Endothelial cell (in vitro differentiated cells): ENCODE data around the gene CEP20. TPM values are rescaled to one million over a fixed set of nuclear protein-coding genes. Genes with fewer than 3 reads are reported as not detected.

Experiments used
- DNase-seq: peaks from one replicate; pipeline ENCODE4 v3.0.0; 2021; ENCODE audit warnings: low spot score
- H3K27ac Mint-ChIP-seq: one replicate; pipeline ENCODE4 v1.8.0; 2021; ENCODE audit warnings: mixed read lengths, inconsistent platforms; ENCODE audit not compliant: unreplicated experiment
- H3K27me3 Mint-ChIP-seq: one replicate; pipeline ENCODE4 v1.8.0; 2021; ENCODE audit warnings: mild to moderate bottlenecking, moderate library complexity, mixed read lengths, inconsistent platforms; ENCODE audit not compliant: unreplicated experiment
- H3K36me3 Mint-ChIP-seq: one replicate; pipeline ENCODE4 v1.8.0; 2021; ENCODE audit warnings: mild to moderate bottlenecking, low read depth, mixed read lengths, inconsistent platforms; ENCODE audit not compliant: unreplicated experiment
- H3K4me1 Mint-ChIP-seq: one replicate; pipeline ENCODE4 v1.8.0; 2021; ENCODE audit warnings: mild to moderate bottlenecking, mixed read lengths, inconsistent platforms; ENCODE audit not compliant: unreplicated experiment
- H3K4me3 Mint-ChIP-seq: one replicate; pipeline ENCODE4 v1.8.0; 2021; ENCODE audit warnings: mild to moderate bottlenecking, mixed read lengths, inconsistent platforms; ENCODE audit not compliant: unreplicated experiment
- H3K9me3 Mint-ChIP-seq: one replicate; pipeline ENCODE4 v1.8.0; 2021; ENCODE audit warnings: mixed read lengths, inconsistent platforms; ENCODE audit not compliant: unreplicated experiment
- CTCF ChIP-seq: fragments of 200-600 bp; sonication (generic); IDR thresholded peaks from one replicate; pipeline ENCODE4 v1.5.0; 2021; ENCODE audit warnings: antibody characterized with exemption; ENCODE audit not compliant: unreplicated experiment
- total RNA-seq: library from RNA; stranded (reverse); fragmentation: NEBNext Ultra II Directional; extraction: Animal tissue kit (Norgen Biotek cat#: 25700); gene quantifications from one replicate; pipeline ENCODE4 v1.2.1, GENCODE V29; 2021; ENCODE audit not compliant: unreplicated experiment

CEP20 gene
- total RNA-seq, 1 donor from 2014 or later = 16.1 TPM

GRCh38 chr16:15873301-15873700 lies 15.1 kb downstream of the CEP20 start:
- H3K4me3 Mint-ChIP-seq = no peak overlapping the region
- H3K27ac Mint-ChIP-seq = no peak overlapping the region
- no peaks in the 10 kb centered on the region for H3K9me3 Mint-ChIP-seq
- H3K27me3 Mint-ChIP-seq = no peaks in the 10 kb centered on the region
- H3K36me3 Mint-ChIP-seq = peaks cover 7% of the 10 kb centered on the region
- TF ChIP-seq CTCF = no peak
- H3K4me1 Mint-ChIP-seq = no peaks in the 10 kb centered on the region
- no peak for DNase-seq

GRCh38 chr16:15870011-15870410 lies 18.4 kb downstream of the CEP20 start:
- Mint-ChIP-seq H3K4me3 (no peak overlapping the region), H3K9me3 (no peaks in the 10 kb centered on the region), H3K27ac (no peak overlapping the region), H3K27me3 (no peaks in the 10 kb centered on the region), H3K4me1 (no peaks in the 10 kb centered on the region), H3K36me3 (peaks cover 7% of the 10 kb centered on the region)
- no peak for TF ChIP-seq CTCF
- DNase-seq = no peak

GRCh38 chr16:15866451-15866850 lies 22.0 kb downstream of the CEP20 start:
- TF ChIP-seq CTCF = no peak
- Mint-ChIP-seq H3K36me3 (peaks cover 7% of the 10 kb centered on the region), H3K9me3 (no peaks in the 10 kb centered on the region), H3K27ac (no peak overlapping the region), H3K27me3 (no peaks in the 10 kb centered on the region), H3K4me1 (no peaks in the 10 kb centered on the region), H3K4me3 (no peak overlapping the region)
- no peak for DNase-seq

GRCh38 chr16:15865742-15866141 lies 22.7 kb downstream of the CEP20 start:
- Mint-ChIP-seq H3K4me3 (no peak overlapping the region), H3K36me3 (peaks cover 7% of the 10 kb centered on the region), H3K9me3 (no peaks in the 10 kb centered on the region), H3K27ac (no peak overlapping the region), H3K4me1 (no peaks in the 10 kb centered on the region), H3K27me3 (no peaks in the 10 kb centered on the region)
- DNase-seq = no peak
- TF ChIP-seq CTCF = no peak

- peaks cover 3% of the 10 kb centered on the region for H3K36me3 Mint-ChIP-seq
- no peak overlapping the region for H3K27ac Mint-ChIP-seq
- no peak overlapping the region for H3K4me3 Mint-ChIP-seq
- no peak for DNase-seq
- no peaks in the 10 kb centered on the region for H3K9me3 Mint-ChIP-seq
- TF ChIP-seq CTCF = no peak
- H3K4me1 Mint-ChIP-seq = no peaks in the 10 kb centered on the region
- no peaks in the 10 kb centered on the region for H3K27me3 Mint-ChIP-seq
Measured at GRCh38 chr16:15864939-15865338, 23.5 kb downstream of the CEP20 start.
